ENCODE results near the gene MICALL1. TPM values are rescaled to one million over a fixed set of nuclear protein-coding genes. Genes with fewer than 3 reads are reported as not detected.

Gene MICALL1
- total and polyA plus RNA-seq, 9 of the 15 experiments (the other 6 are each of a cell fraction or from before 2014, with no cell fraction given), result 0.32 to 21.5 (median 6.1) TPM

DNA sequence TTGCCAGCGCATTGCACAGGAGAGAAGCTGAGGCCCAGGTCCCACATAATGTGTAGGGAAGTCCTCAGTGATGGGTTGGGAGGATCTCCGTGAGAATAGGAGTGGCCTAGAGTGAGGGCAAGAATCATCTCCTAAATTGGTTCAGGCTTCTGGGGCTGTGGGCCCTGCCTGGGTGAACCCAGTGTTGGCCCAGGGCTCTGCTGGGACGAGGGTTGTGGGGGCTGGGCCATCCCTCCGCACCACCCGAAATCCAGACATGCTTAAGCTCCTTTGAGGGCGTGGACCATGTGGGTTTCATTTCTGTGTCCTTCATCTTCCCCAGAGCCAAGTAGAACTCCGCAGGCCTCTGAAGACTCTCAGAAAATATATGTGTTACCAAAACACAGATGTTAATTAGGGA lies 3.7 kb downstream of the MICALL1 start:
- TF ChIP-seq STAT5A (IDR thresholded peaks at IDR 0.05; ENCODE audit: borderline replicate concordance, low read length) (no peak), CHCHD3 (CRISPR knock-in tag; IDR thresholded peaks at IDR 0.05) (no peak), ETV1 (tag; conservative IDR thresholded peaks at IDR 0.05; ENCODE audit: low read depth) (no peak), THAP7 (CRISPR knock-in tag; IDR thresholded peaks at IDR 0.05) (no peak)
- Histone ChIP-seq H3K4me3 (no peak overlapping the region), H3K9ac (ENCODE audit: insufficient read depth in 1 of 2, low read depth in 2 of 2, low read length in 2 of 2) (no peak overlapping the region), H3K27ac (ENCODE audit: extremely low read depth, low read depth, low read length) (no peak overlapping the region), H3K79me2 (ENCODE audit: control insufficient read depth, insufficient read depth, low read length) (peaks cover 8% of the 10 kb centered on the region; the same call in 2 of the 3 replicates), H3K4me1 (replicated peaks in 1 of 2; ENCODE audit: control insufficient read depth in 2 of 2, insufficient read depth in 2 of 2, low read length in 2 of 2) (peaks cover 16 to 33% of the 10 kb centered on the region in 2 experiments; a peak in 4 of 5 replicates), H3K36me3 (ENCODE audit: control insufficient read depth, insufficient read depth, low read length) (peaks cover 4% of the 10 kb centered on the region; the same call in 2 of the 3 replicates), H3K4me2 (ENCODE audit: insufficient read depth, low read length) (no peak overlapping the region), H4K20me1 (replicated peaks; ENCODE audit: control insufficient read depth, insufficient read depth, low read length) (no peaks in the 10 kb centered on the region; the same call in 1 of the 2 replicates), H3K9me1 (ENCODE audit: control insufficient read depth, insufficient read depth, low read length) (no peaks in the 10 kb centered on the region), H3K9me3 (replicated peaks; ENCODE audit: control insufficient read depth, insufficient read depth, low read depth, low read length) (no peaks in the 10 kb centered on the region), H2AFZ (ENCODE audit: low read depth, low read length) (no peak overlapping the region), H3K27me3 (ENCODE audit: control insufficient read depth in 2 of 2, insufficient read depth in 2 of 2, low read length in 2 of 2) (no peaks in the 10 kb centered on the region)
- FAIRE-seq, result no peak
- no peak for ATAC-seq
- no TSS peak for BruUV-seq (replicated peaks)
- ChIA-PET POLR2A (interaction anchor here (1.1 to 2.2 kb wide), 2 partner anchors 17 to 23 kb away, joined by 4 to 7 read pairs; no protein-coding TSS in a partner anchor), CTCF (ENCODE audit: low intra/inter-chr PET ratio) (no interaction called here)
- 95% methylated on average over 7 of the region's 7 CpGs for WGBS (ENCODE audit: insufficient coverage, low coverage, missing lambda C conversion rate)
- DNase-seq (ENCODE audit: extremely low read depth in 1 of 4, low spot score in 3 of 4), result no peak
- intact Hi-C loops (cut with micrococcal nuclease), result no loop called here
- in situ Hi-C loops (cut with MboI), result no loop called here

Data from K562 (cell line).